ENCODE measurements around the gene JARID2.
A peak's percentile ranks its signal among the peaks of the same experiment; 100 is the strongest.

The JARID2 gene

GRCh38 chr6:15266423-15266996 lies 20.6 kb downstream of the JARID2 start:
- Histone ChIP-seq H3K36me3 (ENCODE audit: insufficient read depth, low read length) (no peaks in the 10 kb centered on the region), H3K4me1 (ENCODE audit: insufficient read depth, low read length) (peaks cover 69% of the 10 kb centered on the region), H3K9me3 (ENCODE audit: control insufficient read depth, insufficient read depth, low read length) (no peaks in the 10 kb centered on the region), H3K9ac (ENCODE audit: low read depth, low read length) (peak overlapping the region; percentile 8; the same call in 1 of the 2 replicates)

DNA sequence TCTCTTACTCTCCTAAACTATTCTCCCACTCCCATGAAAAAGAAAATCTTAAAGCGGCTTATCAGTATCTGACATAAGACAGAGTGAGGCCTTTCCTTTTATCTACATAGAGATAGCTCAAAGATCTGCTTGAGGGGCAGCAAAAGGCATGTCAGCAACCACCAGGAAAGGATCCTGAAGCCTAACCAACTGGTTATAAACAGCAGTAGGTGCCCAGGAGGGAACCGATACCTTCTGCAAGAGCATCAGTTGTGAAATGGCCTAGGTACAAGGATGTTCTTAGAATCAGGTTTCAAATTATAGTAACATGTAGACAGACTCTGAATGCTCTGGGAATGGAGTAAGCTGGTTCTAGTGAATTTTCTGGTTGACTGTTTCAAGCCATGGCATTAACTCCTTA lies 21.4 kb downstream of the JARID2 start:
- Histone ChIP-seq H3K4me1 (ENCODE audit: insufficient read depth, low read length) (peaks cover 73% of the 10 kb centered on the region), H3K9me3 (ENCODE audit: control insufficient read depth, insufficient read depth, low read length) (no peaks in the 10 kb centered on the region), H3K9ac (ENCODE audit: low read depth, low read length) (no peak overlapping the region), H3K36me3 (ENCODE audit: insufficient read depth, low read length) (no peaks in the 10 kb centered on the region)

- no peak overlapping the region for H3K9ac ChIP-seq (ENCODE audit: low read depth, low read length)
- H3K4me1 ChIP-seq (ENCODE audit: insufficient read depth, low read length): peaks cover 66% of the 10 kb centered on the region
- no peaks in the 10 kb centered on the region for H3K36me3 ChIP-seq (ENCODE audit: insufficient read depth, low read length)
- H3K9me3 ChIP-seq (ENCODE audit: control insufficient read depth, insufficient read depth, low read length): no peaks in the 10 kb centered on the region
Observed at GRCh38 chr6:15268137-15268908, 22.5 kb downstream of the JARID2 start.

DNA sequence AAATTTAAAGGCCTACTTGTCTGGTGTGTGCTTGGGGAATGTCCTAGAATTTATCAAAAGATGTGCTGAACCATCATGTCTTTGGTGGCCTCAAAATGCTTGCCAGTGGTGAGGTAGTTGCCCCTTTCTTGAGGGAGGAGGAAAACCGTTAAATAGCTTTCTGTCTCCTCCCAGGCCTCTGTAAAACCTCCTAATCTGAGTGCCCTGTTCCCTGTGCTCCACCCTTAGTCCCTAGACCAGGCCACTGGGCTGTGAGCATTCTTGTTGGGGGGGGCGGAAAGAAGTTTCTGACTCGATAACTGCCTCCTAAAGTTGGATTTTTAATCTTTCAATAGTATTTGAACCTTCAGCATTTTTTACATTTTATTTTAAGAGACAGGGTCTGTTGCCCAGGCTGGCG lies 23.1 kb downstream of the JARID2 start:
- Histone ChIP-seq H3K36me3 (ENCODE audit: insufficient read depth, low read length) (no peaks in the 10 kb centered on the region), H3K4me1 (ENCODE audit: insufficient read depth, low read length) (peaks cover 68% of the 10 kb centered on the region), H3K9ac (ENCODE audit: low read depth, low read length) (no peak overlapping the region)

DNA sequence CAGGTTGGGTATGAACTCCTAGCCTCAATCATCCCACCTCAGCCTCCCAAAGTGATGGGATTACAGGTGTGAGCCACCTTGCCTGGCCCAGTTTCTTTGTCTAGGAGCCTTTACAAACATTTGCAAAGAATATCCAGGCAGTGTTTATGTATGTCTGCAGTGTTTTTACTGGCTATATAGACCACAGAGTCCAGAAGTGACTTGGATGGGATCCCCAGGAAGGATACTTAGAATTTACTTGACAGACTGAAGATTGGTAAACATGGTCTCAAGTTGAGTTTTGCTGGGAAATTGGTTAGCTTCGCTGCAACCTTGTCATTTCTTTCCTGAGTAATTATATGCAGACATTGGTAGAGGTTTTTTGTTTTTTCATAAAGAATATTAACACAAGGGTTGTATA lies 23.8 kb downstream of the JARID2 start:
- Histone ChIP-seq H3K4me1 (ENCODE audit: insufficient read depth, low read length) (peaks cover 68% of the 10 kb centered on the region), H3K9me3 (ENCODE audit: control insufficient read depth, insufficient read depth, low read length) (no peaks in the 10 kb centered on the region), H3K36me3 (ENCODE audit: insufficient read depth, low read length) (no peaks in the 10 kb centered on the region), H3K9ac (ENCODE audit: low read depth, low read length) (no peak overlapping the region)

More for the DNA sequence above, 23.1 kb downstream of the JARID2 start:
- H3K9me3 ChIP-seq (ENCODE audit: control insufficient read depth, insufficient read depth, low read length): no peaks in the 10 kb centered on the region

DNA sequence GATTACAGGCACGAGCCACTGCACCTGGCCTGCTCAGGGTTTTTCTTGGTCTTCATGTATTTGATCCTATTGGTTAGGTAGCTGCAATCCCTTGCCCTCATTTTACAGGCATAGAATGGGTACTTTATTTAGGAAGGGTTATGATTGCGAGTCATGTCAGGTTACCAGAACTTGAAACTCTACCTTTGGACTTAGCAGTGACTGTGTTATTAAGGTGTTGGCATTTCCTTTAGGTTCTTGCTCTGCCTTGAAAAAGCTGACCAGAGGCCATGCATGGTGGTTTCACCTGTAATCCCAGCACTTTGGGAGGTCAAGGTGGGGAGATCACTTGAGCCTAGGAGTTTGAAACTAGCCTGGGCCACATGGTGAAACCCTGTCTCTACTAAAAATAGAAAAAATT lies 24.5 kb downstream of the JARID2 start:
- H3K9me3 ChIP-seq (ENCODE audit: control insufficient read depth, insufficient read depth, low read length): no peaks in the 10 kb centered on the region
- H3K4me1 ChIP-seq (ENCODE audit: insufficient read depth, low read length): peaks cover 69% of the 10 kb centered on the region
- H3K9ac ChIP-seq (ENCODE audit: low read depth, low read length): no peak overlapping the region
- H3K36me3 ChIP-seq (ENCODE audit: insufficient read depth, low read length): no peaks in the 10 kb centered on the region

- Histone ChIP-seq H3K36me3 (ENCODE audit: insufficient read depth, low read length) (no peaks in the 10 kb centered on the region), H3K9ac (ENCODE audit: low read depth, low read length) (no peak overlapping the region), H3K4me1 (ENCODE audit: insufficient read depth, low read length) (peaks cover 62% of the 10 kb centered on the region), H3K9me3 (ENCODE audit: control insufficient read depth, insufficient read depth, low read length) (no peaks in the 10 kb centered on the region)
Observed at GRCh38 chr6:15272562-15272961, 26.7 kb downstream of the JARID2 start.

DNA sequence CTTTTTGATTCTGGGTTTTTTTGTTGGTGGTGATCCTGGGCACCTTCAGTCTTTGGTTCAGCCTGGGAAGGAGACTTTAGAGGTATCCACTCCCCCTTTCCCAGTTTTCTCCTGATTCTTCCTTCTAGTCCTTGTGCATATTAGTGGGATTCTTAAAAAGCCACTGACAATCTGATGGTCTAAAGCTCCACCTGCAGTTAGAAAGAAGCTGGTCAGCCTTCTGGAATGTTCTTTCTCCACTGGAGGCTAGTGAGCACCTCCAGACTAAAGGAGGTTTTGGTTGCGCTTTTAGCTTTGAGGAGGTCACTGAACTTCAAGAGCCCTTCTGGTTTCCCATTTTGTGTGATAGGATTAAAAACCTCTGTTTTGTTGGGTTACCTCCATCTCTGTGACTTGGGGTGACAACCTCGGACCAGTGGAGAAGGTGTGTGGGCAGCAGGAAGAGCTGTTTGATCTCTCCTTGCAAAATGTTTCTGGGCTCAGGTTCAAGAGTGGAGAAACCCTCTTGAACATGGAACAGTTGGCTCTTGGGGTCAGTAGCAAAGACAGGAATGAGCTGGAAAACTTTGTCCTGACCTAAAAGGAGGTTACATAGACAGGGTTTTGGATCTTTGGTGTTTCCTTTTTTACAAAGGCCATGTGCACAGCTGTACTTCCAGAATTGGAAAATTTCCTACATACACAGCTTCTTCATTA lies 29.0 kb downstream of the JARID2 start:
- no peak overlapping the region for H3K9ac ChIP-seq (ENCODE audit: low read depth, low read length)
- H3K36me3 ChIP-seq (ENCODE audit: insufficient read depth, low read length): no peaks in the 10 kb centered on the region
- no peaks in the 10 kb centered on the region for H3K9me3 ChIP-seq (ENCODE audit: control insufficient read depth, insufficient read depth, low read length)
- peaks cover 50% of the 10 kb centered on the region for H3K4me1 ChIP-seq (ENCODE audit: insufficient read depth, low read length)

DNA sequence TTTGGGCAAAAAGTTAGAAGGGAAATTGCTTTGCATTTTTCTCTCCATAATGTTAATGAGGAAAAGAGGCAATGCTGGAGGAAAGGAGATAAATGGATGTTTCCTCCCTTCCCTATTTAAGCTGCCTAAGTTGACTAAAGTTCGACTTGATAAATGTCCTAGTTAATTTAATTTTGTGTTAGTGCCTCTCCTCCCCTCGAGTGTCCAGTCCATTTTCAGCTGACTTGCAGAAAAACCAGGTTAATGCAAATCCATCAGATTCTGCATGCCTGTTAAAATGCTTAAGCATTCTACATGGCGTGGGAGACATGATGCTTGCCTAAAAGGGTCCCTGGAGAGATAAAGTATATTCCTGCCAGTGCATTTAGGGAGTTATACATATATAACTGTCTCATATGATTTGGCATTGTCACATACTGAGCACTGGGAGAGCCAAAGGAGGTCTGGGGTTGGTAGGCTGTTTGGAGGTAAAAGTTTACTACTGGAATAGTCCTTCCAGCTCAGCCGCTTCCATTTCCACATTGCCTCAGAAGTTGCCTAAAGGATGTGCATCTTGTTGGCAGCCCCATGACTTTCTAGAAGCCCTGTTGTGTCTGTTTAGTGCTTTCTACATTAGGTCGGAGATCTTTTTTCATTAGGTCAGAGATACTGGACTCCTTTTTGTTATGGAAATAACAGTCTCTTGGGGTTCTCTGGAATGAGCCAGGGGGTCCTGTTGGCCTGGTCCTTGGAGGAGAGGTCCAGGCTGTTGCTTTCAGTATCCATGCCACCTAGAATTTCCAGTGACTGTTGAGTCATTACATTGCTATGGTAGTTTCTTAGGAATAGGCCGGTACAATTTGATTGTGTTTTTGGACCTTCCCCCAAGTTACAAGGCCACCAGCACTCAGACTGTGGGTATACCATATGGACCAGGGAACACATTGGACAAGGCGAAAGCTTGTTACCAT lies 30.4 kb downstream of the JARID2 start:
- Histone ChIP-seq H3K9ac (ENCODE audit: low read depth, low read length) (no peak overlapping the region), H3K9me3 (ENCODE audit: control insufficient read depth, insufficient read depth, low read length) (no peaks in the 10 kb centered on the region), H3K4me1 (ENCODE audit: insufficient read depth, low read length) (peaks cover 50% of the 10 kb centered on the region), H3K36me3 (ENCODE audit: insufficient read depth, low read length) (no peaks in the 10 kb centered on the region; the same call in 1 of the 2 replicates)

DNA sequence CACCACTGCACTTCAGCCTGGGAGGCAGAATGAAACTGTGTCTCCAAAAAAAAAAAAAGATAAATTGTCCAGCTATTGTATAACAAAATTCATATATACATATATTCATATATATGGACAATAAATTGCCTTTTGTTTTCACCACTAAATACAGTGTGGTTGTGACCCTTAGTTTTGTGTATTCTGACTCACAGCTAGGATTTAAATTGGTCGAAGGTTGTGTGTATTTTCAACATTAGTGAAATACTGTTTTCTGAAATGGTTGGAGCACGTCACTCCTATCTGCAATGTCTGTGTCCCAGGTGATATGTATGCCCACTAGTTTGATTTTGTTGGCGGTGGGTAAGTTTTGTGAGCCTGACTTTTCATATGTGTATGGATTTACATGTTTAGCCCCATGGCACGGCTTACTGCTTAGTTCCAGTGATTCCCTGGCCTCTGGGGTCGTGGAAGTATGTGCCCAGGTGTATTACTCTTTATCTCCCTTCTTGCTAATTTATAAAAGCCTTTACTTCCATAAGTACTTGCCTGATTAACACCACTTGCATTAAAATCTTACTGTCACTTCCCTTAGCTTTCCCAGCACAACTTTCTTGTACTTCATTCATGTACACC lies 33.3 kb downstream of the JARID2 start:
- Histone ChIP-seq H3K9ac (ENCODE audit: low read depth, low read length) (no peak overlapping the region), H3K4me1 (ENCODE audit: insufficient read depth, low read length) (peaks cover 45% of the 10 kb centered on the region), H3K36me3 (ENCODE audit: insufficient read depth, low read length) (no peaks in the 10 kb centered on the region; the same call in 1 of the 2 replicates), H3K9me3 (ENCODE audit: control insufficient read depth, insufficient read depth, low read length) (no peaks in the 10 kb centered on the region)

GRCh38 chr6:15280028-15280427 lies 34.2 kb downstream of the JARID2 start:
- no peak overlapping the region; the same call in 1 of the 2 replicates for H3K9ac ChIP-seq (ENCODE audit: low read depth, low read length)
- H3K36me3 ChIP-seq (ENCODE audit: insufficient read depth, low read length): no peaks in the 10 kb centered on the region; the same call in 1 of the 2 replicates
- H3K4me1 ChIP-seq (ENCODE audit: insufficient read depth, low read length): peaks cover 36% of the 10 kb centered on the region
- no peaks in the 10 kb centered on the region for H3K9me3 ChIP-seq (ENCODE audit: control insufficient read depth, insufficient read depth, low read length)

DNA sequence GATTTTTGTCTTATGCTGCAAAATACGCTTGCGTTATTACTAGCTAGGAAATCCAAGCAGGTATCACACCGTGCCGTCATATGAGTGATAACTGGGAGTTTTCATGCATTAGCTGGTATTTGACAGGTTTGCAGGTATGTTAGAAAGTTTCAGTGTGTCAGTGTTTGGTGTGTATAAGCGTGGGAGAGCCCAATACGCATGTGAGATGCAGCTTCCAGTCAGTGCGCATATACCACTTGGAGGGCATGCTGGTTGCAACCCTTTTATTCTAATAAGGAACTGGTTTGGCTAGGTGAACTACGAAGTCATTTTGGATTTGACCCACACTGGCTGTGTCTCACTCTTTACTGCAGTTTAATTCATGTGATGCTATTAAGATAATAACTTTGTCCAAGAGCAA lies 35.1 kb downstream of the JARID2 start:
- Histone ChIP-seq H3K9me3 (ENCODE audit: control insufficient read depth, insufficient read depth, low read length) (no peaks in the 10 kb centered on the region), H3K4me1 (ENCODE audit: insufficient read depth, low read length) (peaks cover 31% of the 10 kb centered on the region), H3K9ac (ENCODE audit: low read depth, low read length) (no peak overlapping the region), H3K36me3 (ENCODE audit: insufficient read depth, low read length) (no peaks in the 10 kb centered on the region; the same call in 1 of the 2 replicates)

GRCh38 chr6:15282334-15282733 lies 36.5 kb downstream of the JARID2 start:
- Histone ChIP-seq H3K36me3 (ENCODE audit: insufficient read depth, low read length) (no peaks in the 10 kb centered on the region; the same call in 1 of the 2 replicates), H3K9me3 (ENCODE audit: control insufficient read depth, insufficient read depth, low read length) (no peaks in the 10 kb centered on the region), H3K9ac (ENCODE audit: low read depth, low read length) (no peak overlapping the region), H3K4me1 (ENCODE audit: insufficient read depth, low read length) (peaks cover 27% of the 10 kb centered on the region)

All from ES-I3 (cell line).